SHP77 (cell line): ENCODE measurements around the gene SMAD3.

Experiments
- DNase-seq, 2 experiments: peaks; one replicate each; lab custom pipeline; 2025; lab: John Stamatoyannopoulos, UW

Gene SMAD3

DNA sequence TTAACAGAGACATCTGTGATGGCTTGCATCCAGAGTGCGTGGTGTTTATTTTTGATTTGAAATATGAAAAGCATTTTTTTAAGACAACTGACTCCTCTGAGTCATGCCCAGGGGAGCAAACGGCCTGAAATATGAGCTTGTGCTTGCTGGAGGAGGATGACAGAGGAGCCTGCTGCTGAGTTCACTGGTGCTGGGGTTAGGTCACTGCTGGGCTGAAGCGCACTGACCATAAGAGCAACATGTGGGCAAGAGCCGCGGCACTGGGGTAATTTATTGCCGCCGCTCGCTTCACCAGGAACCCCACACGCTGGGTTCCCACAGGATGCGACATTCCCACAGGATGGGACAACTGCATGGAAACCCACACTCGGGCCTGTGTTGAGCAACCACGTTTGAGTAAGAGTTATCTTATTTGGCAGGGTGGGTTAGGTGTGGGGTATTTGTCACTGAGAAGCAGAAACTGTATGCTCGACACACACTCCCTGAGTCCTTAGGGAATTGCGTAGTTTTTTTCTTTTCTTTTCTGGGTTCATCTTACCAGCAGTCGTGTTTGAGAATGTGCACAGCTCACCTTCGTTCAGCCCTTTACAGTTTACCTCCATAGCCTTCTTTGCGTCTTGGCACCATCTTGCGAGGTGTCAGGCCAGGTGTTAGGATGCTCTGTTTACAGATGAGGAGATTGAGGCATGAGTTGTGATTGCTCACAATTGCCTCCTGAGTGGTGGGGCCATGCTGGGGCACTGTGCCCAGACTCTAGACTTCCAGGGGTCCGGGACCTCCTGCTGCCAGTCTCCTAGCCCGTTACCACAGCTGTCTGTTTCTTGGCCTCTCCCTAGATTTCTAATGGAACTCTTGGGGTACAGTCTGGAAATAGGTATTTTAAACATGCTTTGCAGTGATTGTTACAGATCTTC, 60.4 kb downstream of the SMAD3 start:
- DNase-seq = peak; percentile 8 to 31

DNA sequence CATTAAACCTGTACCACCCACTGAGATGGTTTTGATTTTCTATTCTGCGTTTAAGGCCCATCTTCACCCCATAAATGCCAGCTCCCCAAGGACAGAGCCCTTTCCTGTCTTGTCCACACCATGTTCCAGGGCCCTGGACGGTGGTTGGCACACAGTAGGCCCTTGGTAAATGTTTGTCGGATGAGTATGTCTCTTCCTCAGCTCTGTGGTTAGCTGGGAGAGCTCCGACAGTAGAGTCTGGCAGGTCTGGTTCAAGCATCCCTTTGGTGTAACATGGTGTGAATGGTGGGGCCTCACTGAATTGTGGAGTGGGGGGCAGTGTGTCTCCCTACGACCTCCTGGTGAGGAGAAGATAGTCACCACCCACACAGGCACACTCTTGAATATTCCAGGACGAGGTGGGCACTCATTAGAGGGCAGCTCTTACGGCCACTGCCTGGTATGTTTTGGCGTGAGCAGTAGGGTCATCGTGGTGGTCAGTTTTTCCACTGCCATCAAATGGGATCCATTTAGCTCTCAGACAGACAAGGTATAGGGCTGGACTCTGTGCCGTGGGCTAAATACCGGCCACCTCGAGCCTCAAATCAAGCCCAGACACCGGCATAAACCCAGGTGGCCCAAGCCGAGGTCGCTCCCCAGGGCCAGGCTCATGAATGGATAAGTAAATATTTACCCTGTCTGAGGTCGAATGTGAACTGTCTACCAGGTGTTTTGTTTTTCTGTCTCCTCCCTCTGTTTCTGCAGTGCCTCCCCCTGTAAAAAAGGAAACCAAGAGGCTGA, 61.3 kb downstream of the SMAD3 start:
- peak; percentile 31 to 43 for DNase-seq

DNA sequence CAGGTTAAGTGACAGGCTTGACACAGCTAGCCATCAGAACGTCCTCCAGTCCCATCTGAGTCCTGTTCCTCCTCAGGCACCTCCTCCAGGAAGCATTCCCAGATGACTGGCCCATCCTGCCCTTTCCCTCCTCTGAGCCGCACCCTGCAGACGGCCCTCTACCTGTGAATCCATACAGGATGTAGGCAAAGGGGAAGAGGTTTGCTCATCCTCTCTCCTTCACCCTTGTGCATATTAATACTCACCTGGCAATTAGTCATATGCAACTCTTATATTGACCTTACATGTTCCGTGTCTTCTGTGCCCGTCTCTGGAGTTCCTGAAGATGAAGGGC, 61.9 kb downstream of the SMAD3 start:
- no peak for DNase-seq

DNA sequence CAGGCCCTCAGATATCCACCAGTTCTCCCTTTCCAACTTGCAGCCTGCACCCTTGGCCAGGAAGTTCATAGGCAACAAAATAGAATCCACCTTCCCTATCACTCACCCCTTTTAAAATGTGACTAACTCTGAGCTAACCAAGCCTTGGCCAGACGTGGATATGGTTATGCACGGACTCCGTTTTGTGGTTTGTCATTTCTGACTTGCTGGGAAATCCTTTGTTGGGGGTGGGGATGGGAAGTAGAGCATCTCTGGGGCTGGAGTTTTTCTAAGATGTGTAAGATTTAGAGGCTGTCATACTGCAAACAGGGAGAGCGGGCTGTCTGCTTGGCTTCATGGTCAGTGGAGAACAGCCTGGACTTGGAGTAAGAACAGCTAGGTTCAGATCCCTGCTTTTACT, 62.6 kb downstream of the SMAD3 start:
- DNase-seq = no peak

DNA sequence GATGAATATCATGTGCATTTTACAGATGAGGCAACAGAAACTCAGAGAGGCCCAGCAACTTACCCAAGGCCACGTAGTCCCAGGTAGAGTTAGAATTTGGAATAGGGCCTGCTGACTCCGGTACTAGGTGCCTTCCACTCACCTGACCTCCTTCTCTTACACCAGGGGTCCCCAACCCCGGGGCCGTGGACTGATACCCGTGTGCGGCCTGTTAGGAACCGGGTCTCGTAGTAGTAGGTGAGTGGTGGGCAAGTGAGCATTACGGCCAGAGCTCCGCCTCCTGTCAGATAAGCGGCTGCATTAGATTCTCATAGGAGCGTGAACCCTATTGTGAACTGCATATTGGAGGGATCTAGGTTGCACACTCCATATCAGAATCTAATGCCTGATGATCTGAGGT, 64.8 kb downstream of the SMAD3 start:
- no peak for DNase-seq

DNA sequence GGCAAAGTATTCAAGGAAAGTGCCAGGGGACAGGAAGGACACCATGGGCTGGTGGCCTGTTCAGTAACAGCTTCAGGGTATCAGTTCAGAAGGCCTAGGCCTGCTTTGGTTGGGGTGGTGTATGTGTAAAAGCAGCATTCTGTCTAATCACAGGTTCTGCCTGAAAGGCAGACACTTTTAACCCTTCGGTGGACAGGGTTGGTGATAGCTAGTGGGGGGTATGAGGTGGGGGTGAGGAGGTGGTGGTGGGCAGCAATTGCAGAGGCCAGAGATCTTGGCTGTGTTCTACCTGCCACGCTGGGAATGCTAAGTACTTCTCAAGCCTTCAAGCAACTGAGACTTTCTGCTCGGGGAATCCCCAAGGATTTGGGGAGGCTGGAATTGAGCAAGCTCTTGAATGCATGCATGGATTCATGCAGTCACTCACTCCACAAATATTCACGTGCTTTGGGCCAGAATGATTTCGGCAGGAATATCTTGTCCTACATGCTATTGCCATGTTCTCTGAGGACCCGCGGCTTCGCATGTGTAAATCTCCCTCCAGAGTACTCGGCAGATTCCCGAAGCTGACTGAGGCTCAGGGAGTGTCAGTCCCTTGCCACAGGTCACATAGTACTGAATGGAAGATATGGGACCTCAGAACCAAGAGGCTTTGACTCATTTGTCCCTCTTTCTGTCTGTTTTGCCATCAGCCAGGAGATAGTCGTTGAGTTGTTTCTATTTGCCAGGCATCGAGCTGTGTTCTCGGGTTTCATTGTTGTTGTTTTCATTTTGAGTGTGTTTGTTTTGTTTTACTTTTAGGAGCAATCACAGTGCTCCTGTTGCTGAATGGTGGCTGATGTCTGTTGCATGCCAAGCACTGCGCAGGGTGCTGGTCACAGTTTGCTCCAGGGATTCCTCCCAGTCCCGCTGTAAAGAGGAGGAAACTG, 65.5 kb downstream of the SMAD3 start:
- DNase-seq = no peak

DNA sequence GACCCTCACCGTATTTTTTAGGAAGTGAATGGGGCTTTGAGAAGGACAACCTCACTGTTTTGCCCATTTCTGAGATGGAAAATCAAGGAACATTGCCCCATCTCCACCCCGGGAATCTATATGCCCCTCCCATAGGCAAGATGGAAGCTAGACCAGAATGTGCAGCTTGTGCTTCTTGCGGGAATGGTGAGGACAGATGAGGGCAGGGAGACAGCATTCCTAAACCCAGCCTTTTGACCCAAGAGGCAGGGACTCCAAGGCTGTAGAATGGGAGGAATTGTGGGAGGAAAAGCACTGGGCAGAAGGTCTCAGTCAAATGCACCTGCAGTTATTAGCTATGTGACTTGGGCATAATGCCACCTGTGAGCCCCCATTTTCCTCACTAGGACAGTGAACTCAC, 66.9 kb downstream of the SMAD3 start:
- DNase-seq = no peak

DNA sequence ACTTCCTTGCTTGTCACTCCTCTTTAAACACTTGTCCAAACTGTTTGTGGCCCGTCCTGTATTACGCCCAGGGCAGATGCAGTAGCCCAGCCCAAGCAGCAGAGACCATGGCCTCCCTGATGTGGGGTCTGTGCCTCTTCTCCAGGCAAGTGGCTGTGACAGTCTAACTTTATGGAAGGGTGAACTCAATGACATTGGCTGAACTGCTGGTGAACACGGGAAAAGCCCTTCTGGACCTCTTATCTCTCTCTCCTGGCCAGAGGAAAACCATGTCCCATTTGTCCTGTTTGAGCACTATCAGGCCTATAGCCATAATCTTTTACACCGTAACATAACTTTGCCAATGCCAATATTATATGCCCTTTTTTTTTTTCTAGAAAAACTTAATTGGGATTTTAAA, 67.6 kb downstream of the SMAD3 start:
- no peak for DNase-seq

DNA sequence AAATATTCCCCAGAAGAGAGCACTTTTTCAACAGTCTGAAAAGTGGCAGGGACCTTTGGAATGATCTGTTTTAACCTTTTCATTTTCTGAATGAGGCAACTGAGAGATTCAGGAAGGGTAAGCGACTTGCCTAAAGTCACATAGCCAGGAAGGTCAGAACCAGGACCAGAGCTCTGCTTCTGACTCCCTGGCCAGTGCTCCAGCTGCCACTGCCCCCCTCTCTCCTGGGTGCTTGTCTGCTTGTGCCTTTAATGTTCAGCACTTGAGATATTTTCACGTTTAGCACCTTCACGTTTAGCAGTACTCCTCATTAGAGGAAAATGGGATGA, 68.3 kb downstream of the SMAD3 start:
- no peak for DNase-seq

DNA sequence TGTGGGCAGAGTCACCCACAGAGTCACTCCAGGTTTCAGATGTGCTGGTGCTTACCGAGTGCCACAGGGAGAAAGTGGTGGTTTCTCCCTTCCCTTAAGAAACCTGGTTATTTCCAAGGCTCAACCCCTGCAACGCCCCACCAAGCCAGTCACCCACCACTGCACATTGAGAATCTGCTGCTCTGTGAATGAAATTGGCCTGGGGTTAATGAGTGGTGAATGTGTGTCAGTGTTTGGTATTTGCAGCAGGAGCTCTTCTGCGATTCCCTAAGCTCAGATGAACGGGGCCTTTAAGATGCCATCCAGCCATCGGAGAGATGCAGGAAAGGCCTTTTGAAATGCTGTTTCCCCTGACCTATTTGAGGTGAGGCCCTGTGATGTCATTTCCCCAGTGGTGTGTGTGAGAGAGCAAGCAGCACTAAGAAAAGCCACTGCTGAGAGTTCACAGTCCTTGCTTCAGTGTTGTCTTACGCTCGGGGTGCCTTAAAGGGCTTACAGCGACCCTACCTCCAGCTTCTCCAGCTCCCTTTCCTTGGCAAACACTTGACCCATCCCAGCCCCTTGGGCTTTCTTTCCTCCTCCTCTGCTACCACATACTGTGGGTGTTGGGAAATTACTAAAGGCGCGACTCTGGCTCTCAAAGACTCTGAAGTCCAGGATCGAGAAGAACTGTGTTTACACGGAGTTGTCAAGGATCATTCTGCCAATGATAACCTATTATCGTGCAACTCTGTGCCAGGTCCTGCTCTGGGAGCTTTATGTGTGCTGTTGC, 68.9 kb downstream of the SMAD3 start:
- no peak for DNase-seq

DNA sequence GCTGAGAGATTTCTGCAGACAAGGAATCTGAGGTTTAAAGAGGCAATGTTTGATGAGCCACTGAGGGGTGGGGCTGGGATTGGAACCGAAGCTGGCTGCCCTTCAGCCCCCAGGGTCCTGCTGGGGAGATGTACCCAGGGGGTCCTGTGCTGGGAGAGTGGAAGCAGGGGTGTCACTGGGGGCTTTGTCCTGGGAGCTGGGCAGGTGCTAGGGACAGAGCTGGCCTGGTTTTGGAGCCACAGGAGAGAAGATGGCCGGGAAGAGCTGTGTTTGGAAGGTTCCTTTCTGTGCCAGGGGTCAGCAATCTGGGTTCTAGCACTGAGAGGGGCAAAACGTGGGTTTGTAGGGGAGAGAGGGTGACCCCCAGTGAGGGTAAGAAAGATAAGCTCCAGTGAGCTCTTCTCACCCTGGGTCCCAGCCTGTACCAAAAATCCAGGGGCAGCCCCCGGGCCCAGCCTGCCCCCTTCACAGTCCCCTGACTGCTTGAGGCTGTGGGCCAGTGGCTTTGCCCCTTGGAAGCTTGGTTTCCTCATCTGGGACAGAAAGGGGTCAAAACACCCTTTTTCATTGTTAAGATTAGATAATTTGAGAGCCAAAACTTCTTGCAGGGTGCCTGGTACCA, 69.6 kb downstream of the SMAD3 start:
- DNase-seq = no peak

DNA sequence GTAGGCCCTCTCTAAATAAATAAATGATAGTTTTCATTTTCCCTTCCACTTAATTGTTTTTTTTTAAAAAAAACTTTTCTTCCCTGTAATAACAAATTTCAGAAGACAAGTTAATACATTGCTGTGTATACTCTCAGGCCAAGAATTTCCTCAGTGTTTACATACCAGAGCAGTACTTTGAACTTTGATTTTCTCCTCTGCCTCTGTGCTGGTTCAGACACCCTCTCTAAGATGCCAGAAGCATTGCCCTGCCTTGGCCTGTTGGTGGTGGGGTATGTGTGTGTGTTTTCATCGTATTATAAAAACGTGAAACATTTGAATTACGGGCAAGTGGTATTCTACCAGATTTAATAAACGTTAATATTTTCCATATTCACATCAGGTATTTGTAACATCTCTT, 70.1 kb downstream of the SMAD3 start:
- no peak for DNase-seq

DNA sequence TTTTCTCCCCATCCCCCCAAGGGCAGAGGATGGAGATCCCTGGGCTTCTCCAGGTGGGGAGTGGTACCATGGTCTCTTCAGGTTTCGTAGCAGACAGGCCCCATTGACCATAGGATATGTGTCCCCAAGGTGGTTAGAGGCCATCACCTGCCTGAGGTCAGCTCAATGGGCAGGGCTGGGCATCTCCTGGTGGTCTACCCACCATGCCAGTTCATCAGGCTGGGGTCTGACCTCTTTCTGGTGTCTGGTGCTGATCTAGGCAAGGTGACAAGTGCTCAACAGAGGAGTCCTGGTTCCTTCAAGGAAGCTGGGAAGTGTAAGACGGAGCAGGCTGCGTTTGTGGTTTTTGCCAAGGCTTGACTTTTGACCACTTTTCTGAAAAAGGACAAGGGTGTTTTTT, 71.4 kb downstream of the SMAD3 start:
- no peak for DNase-seq

DNA sequence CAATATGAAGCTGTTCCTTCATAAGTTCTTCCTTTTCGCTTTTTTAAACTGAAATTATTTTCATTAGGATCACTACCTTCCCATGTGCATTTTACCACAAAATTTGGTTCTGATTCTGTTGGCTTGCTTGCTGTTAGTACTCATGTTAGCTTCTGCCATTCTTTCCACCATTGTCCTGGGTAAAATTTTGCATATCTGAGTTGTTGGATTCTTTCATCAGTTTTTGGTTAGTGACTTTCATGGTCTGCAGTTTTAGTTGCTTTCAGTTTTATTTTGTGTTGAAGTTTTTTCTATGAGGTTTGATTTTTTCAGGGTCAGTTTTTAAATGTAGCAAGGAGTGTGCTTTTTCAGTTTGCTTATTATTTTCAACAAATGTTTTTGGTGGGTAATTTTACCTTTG, 71.9 kb downstream of the SMAD3 start:
- DNase-seq = no peak

DNA sequence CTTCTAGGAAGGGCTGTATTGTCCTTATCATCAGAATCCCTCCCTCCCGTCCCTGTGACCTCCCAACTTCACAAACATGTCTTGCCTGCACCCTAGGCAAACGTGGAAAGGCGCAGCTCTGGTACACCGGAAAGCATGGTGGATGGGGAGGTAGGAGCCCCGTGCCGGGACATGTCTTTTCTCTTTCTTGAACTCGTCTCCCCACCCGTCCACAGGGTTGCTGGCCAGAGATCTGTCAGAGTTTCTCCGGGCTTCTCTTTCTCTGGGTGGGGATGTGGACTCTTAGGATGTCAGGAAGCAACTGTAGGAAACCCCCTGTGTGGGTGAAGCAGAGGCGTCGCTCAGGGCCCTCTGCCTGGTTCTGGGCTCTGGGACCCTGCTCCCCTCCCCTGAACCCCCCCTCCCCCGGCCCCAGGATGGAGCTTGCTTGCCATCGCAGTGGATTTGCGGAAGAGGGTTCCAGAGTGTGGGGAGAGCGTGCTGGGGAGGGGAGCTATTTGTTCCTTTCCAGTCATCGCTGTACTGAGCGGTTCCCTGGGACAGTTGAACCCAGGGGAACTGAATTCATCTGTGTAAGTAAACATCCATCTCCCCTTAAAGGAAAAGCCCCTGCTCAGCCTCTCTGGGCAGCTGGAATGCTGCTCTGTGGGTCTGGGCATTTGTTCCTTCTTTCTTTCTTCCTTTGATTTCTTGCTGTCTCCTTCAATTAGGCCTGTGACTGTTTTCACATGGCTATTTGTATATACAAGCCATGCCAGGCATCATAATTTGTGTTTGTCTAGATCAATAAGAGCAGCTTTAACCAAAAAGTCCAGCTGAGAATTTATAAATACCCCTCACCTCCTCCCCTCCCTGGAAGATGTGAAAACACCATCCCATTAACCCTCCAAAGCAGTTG, 72.8 kb downstream of the SMAD3 start:
- no peak for DNase-seq

DNA sequence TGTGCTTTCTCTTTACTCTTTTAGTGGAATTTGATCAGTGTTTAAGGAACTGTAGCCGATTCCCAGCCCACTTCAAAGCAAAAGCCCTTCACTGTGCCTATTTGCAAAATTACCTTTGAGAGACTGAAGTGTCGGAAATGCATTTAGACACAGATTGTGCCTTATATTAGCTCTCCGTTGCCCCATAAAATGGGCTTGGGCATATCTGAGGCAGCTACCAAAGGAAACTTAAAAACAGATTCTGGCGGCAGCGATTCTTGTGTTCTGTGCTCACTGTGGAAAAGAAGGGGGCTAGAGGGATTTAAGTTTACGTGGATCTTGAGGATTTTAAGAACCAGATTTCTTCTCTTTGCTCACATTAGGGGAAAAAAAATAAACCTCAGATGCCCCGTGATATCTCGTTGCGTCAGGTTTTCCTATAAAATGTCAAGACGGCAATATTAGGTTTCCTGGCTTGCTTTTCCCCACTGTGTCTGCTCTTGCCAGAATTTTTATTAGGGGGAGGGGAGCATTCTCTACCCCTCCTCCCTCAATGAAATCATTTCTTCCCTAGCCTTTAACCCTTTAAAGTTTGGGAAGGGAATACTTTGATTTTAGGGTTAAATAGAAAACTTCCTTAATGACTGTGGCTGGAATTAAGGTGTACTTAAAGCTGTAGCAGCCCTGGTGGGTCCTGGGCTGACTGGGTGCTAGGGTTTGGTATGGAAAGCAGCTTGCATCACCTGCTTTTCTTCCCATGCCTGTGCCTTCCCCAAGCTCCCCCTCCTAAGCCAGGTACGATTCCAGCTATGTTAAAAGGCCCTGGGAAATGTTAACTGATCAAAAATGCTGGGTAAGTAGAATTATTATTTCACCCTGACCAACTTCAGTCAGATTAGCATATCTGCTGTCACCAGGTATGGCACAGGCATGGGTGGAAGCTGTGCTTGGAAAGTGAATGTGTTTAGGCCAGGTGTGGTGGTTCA, 73.8 kb downstream of the SMAD3 start:
- DNase-seq = no peak

DNA sequence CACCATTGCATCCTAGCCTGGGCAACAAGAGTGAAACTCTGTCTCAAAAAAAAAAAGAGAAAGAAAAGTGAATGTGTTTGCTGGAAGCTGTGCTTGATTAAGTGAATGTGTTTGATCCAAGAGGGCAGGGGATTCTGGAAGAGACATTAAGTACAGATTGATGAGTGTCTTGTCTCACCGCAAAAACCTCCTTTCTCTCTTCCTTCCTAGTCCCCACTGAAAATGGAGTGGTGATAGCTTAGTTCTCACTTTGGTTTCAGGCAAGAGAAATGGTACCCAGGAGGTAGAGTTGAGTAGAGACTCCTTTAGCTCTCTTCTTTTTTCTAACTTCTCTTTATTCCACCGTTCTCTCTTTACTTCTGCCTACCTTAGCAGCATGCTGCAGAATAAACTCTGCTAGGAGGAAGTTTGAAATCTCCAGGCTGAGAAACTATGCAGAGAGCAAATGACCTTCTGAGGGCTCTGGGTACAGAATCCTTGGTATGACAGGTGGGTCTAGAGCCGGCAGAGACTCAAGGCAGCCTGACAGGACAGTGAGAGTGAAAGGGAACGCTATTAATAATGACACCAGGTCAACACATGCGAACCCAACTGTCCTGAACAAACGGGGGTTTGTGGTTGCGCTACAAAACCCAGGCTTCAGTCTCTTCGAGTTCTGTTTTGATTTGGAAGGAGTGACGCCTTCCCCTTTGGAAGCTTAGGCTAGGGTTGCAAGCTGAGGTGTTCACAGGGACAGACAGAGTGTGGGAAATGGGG, 74.9 kb downstream of the SMAD3 start:
- no peak for DNase-seq

DNA sequence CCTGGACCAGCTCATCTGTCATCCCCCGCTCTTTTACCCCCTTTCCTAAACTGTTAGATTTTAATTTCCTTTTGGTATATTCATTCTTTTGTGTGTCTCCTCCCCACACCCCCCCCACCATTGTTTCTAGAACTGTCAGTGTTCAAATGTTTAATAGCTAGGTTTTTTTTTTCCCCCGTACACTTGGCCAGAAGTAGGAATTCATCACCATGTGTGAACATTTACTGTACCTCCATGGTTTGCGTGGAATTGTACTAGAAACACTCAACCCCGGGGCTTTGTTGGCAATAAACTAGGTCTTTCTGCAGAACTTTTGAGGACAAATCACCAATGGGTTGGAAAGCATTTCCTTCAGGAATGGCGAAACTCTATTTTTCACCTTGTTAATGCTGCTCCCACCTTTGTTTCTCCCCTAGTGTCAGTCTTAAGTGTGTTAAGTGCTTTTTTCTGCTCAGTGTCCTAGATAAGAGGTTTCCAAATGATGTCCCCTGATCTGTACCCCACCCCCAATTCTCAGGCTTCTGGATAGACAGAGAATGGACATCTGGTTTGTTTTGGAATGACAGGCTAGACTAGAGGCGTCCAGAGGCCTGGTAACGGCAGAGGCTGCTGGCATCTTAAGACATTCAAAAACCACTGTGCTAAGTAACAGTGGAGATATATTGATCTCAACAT, 76.8 kb downstream of the SMAD3 start:
- DNase-seq = no peak
